Testis (tissue), 2 donors: ENCODE measurements around the gene NECTIN2.

Source experiments
- CTCF ChIP-seq, 3 experiments: fragments of 450-650 bp in 2 of 3; fragments of 200-600 bp in 1 of 3; sonication (generic) in 1 of 3; IDR thresholded peaks; one replicate each; pipeline ENCODE4 v1.5.1; 2016 to 2019; ENCODE audit warnings: antibody characterized with exemption in 3 of 3, mild to moderate bottlenecking in 2 of 3, moderate library complexity in 1 of 3
- POLR2A ChIP-seq: fragments of 450-650 bp; IDR thresholded peaks from one replicate; pipeline ENCODE4 v1.6.1; 2017; ENCODE audit warnings: antibody characterized with exemption, mild to moderate bottlenecking, moderate library complexity

- no peak for TF ChIP-seq POLR2A
- no peak for TF ChIP-seq CTCF (IDR thresholded peaks at IDR 0.05)
These were observed 32.1 kb upstream of the NECTIN2 start for GRCh38 chr19:44813841-44814470.
